GM23338 (cell line): ENCODE data around the gene RALGPS1. TPM values are rescaled to one million over a fixed set of nuclear protein-coding genes. Genes with fewer than 3 reads are reported as not detected.

Source experiments
- ATAC-seq: fragments of 200-7000 bp; cut with Tn5 transposase; 3 replicates; pipeline ENCODE4 v1.9.1; 2020
- DNase-seq: peaks from one replicate; pipeline ENCODE4 v3.0.0-alpha.2; 2015; ENCODE audit warnings: low spot score
- H2AFZ ChIP-seq: fragments of 200-600 bp; sonication (generic); 2 replicates; pipeline ENCODE4 v1.8.0; 2016; ENCODE audit warnings: antibody characterized with exemption, mild to moderate bottlenecking, moderate library complexity
- H3F3A ChIP-seq: fragments of 200-600 bp; sonication (generic); replicated peaks from 2 replicates; pipeline ENCODE4 v1.8.0; 2017; ENCODE audit warnings: antibody characterized with exemption, mixed run types, low read depth
- H3K27ac ChIP-seq: fragments of 200-600 bp; sonication (generic); 2 replicates; pipeline ENCODE4 v1.6.1; 2016; ENCODE audit warnings: low read depth
- H3K27me3 ChIP-seq: fragments of 200-600 bp; sonication (generic); 2 replicates; pipeline ENCODE4 v1.8.0; 2016; ENCODE audit warnings: mild to moderate bottlenecking, mixed run types, moderate library complexity; ENCODE audit not compliant: insufficient read depth
- H3K36me3 ChIP-seq: fragments of 200-600 bp; sonication (generic); 2 replicates; pipeline ENCODE4 v1.8.0; 2016; ENCODE audit warnings: mild to moderate bottlenecking; ENCODE audit not compliant: insufficient read depth
- H3K4me1 ChIP-seq: fragments of 200-600 bp; sonication (generic); 2 replicates; pipeline ENCODE4 v1.8.0; 2016; ENCODE audit warnings: mild to moderate bottlenecking, moderate library complexity; ENCODE audit not compliant: insufficient read depth
- H3K4me2 ChIP-seq: fragments of 200-600 bp; sonication (generic); 2 replicates; pipeline ENCODE4 v1.7.1; 2017; ENCODE audit warnings: mixed run types
- H3K4me3 ChIP-seq: fragments of 200-600 bp; sonication (generic); 2 replicates; pipeline ENCODE4 v1.6.1; 2016; ENCODE audit warnings: mixed run types
- H3K79me2 ChIP-seq: fragments of 200-600 bp; sonication (generic); replicated peaks from 2 replicates; pipeline ENCODE4 v1.8.0; 2017; ENCODE audit warnings: mild to moderate bottlenecking; ENCODE audit not compliant: insufficient read depth
- H3K9me2 ChIP-seq: fragments of 200-600 bp; sonication (generic); 2 replicates; pipeline ENCODE4 v1.8.0; 2017; ENCODE audit not compliant: insufficient read depth
- H4K20me1 ChIP-seq: fragments of 200-600 bp; sonication (generic); replicated peaks from 2 replicates; pipeline ENCODE4 v1.8.0; 2017; ENCODE audit warnings: mild to moderate bottlenecking; ENCODE audit not compliant: insufficient read depth
- H3K27ac Mint-ChIP-seq: 2 replicates; pipeline ENCODE4 v1.8.0; 2020; ENCODE audit warnings: inconsistent platforms, mild to moderate bottlenecking, moderate library complexity, mixed read lengths
- H3K27me3 Mint-ChIP-seq: 3 replicates; pipeline ENCODE4 v1.8.0; 2022; ENCODE audit warnings: low read depth, mild to moderate bottlenecking, moderate library complexity, mixed read lengths, inconsistent platforms; ENCODE audit not compliant: insufficient read depth, poor library complexity
- H3K36me3 Mint-ChIP-seq: 3 replicates; pipeline ENCODE4 v1.8.0; 2021; ENCODE audit warnings: low read depth, mild to moderate bottlenecking, inconsistent platforms, moderate library complexity, mixed read lengths
- H3K4me1 Mint-ChIP-seq: 3 replicates; pipeline ENCODE4 v1.8.0; 2020; ENCODE audit warnings: mild to moderate bottlenecking, inconsistent platforms, mixed read lengths
- H3K4me3 Mint-ChIP-seq: 3 replicates; pipeline ENCODE4 v1.8.0; 2021; ENCODE audit warnings: moderate library complexity, mild to moderate bottlenecking, inconsistent platforms, mixed read lengths
- H3K9me3 Mint-ChIP-seq: 3 replicates; pipeline ENCODE4 v1.8.0; 2020; ENCODE audit warnings: moderate library complexity, mild to moderate bottlenecking, inconsistent platforms, mixed read lengths
- CTCF ChIP-seq, 2 experiments: fragments of 200-600 bp in 1 of 2; sonication (generic) in 1 of 2; conservative IDR thresholded peaks; 2 replicates each; pipeline versions ENCODE4 v1.5.1 to v1.6.1; 2016 to 2017; ENCODE audit warnings: antibody characterized with exemption in 2 of 2, low read depth in 2 of 2, mild to moderate bottlenecking in 2 of 2, moderate library complexity in 1 of 2
- JUNB ChIP-seq: IDR thresholded peaks from one replicate; pipeline ENCODE4 v1.6.1; 2016; ENCODE audit warnings: antibody characterized with exemption; ENCODE audit not compliant: unreplicated experiment
- POLR2AphosphoS5 ChIP-seq: IDR thresholded peaks from 2 replicates; pipeline ENCODE4 v1.6.1; 2016; ENCODE audit warnings: antibody characterized with exemption, low read depth
- ZNF114 ChIP-seq: fragments of 250-450 bp; sonication (Bioruptor Pico); IDR thresholded peaks from 2 replicates; pipeline ENCODE4 v1.5.0; 2020; ENCODE audit warnings: mild to moderate bottlenecking, moderate library complexity
- ZNF462 ChIP-seq: fragments of 250-450 bp; sonication (Bioruptor Pico); IDR thresholded peaks from 2 replicates; pipeline ENCODE4 v1.5.0; 2020; ENCODE audit warnings: mild to moderate bottlenecking, moderate library complexity
- polyA plus RNA-seq: library from polyadenylated mRNA; unstranded; fragments of >200 nt; fragmentation: Nextera tagmentation; extraction: Ambion mirVana; gene quantifications from 2 replicates; pipeline ENCODE4 v1.2.1, GENCODE V29; 2016
- total RNA-seq: library from RNA; depleted of rRNA; stranded (reverse); fragments of >200 nt; shearing (Covaris generic); gene quantifications from 2 replicates; pipeline ENCODE4 v1.2.3, GENCODE V29; 2014

The RALGPS1 gene
- total and polyA plus RNA-seq, 2 experiments from 2014 or later = 18.2 to 57.1 TPM

- TF ChIP-seq ZNF462 (CRISPR knock-in tag) (no peak), JUNB (no peak), CTCF (conservative IDR thresholded peaks at IDR 0.05; ENCODE audit: low read depth in 2 of 2) (no peak), ZNF114 (CRISPR knock-in tag) (no peak)
These were observed 162.5 kb downstream of the RALGPS1 start (continued) for GRCh38 chr9:127076860-127077643.

- no peak overlapping the region for H3K27ac Mint-ChIP-seq
- Histone ChIP-seq H3F3A (0 out of 2 replicates have a peak, but pooled peaks cover 2% of the 10 kb centered on the region), H3K4me3 (no peak overlapping the region), H3K4me2 (no peak overlapping the region), H3K27ac (no peak overlapping the region), H3K36me3 (no peaks in the 10 kb centered on the region), H3K79me2 (no peaks in the 10 kb centered on the region), H3K27me3 (no peaks in the 10 kb centered on the region), H3K4me1 (peaks cover 30% of the 10 kb centered on the region), H2AFZ (no peak overlapping the region), H4K20me1 (no peaks in the 10 kb centered on the region), H3K9me2 (0 out of 2 replicates have a peak, but pooled peaks cover 3% of the 10 kb centered on the region)
- H3K4me1 Mint-ChIP-seq = peaks cover 46% of the 10 kb centered on the region
- no peak overlapping the region for H3K4me3 Mint-ChIP-seq
- H3K36me3 Mint-ChIP-seq = peaks cover 3% of the 10 kb centered on the region; the same call in 2 of the 3 replicates
- peaks cover 14% of the 10 kb centered on the region for H3K27me3 Mint-ChIP-seq
- peak; percentile 23 for ATAC-seq
- peak; percentile 18 for DNase-seq
- no peaks in the 10 kb centered on the region for H3K9me3 Mint-ChIP-seq
- no peak for TF ChIP-seq POLR2AphosphoS5
- peak; percentile 10; the same call in 1 of the 2 replicates for TF ChIP-seq ZNF462 (CRISPR knock-in tag)
- no peak for TF ChIP-seq JUNB
These were observed 163.0 kb downstream of the RALGPS1 start for GRCh38 chr9:127077644-127077946.
